Kidney glomerular epithelial cell (primary cell): ENCODE data around the gene PIK3C2G.
A peak's percentile ranks its signal among the peaks of the same experiment; 100 is the strongest.
"Not testable (repeated sequence)": the region's sequence is repeated elsewhere in the genome, so short reads cannot be mapped to it uniquely, and the experiment has no call there.

Source experiments
- DNase-seq: peaks from one replicate; lab custom pipeline; 2025; lab: John Stamatoyannopoulos, UW

The PIK3C2G gene

DNA sequence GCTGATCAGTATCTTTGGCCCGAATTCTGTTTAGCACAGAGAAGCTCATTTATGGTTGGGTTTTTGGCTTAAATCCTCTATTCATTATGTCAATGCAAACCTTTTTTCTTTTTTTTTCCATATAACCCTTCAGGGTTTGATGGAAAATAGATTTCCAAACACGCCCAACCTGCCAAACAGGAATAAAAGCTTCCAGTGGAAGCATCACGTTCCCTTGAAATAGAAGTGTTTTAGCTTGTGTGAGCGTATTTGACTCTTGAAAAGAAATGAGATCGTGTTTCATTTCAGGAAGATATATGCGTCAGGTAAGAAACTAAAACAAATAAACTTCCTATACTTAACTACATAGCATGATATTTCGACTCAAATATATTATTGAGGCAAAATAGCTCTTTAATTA, at the start of gene PIK3C2G:
Gene PIK3C2G (plus strand): TSS at position 246 of the 400 bp plus-strand sequence. CDS start 20,564 bp downstream, outside the sequence.
- DNase-seq, result no peak

GRCh38 chr12:18217966-18218365, 43.4 kb upstream of the PIK3C2G start:
- DNase-seq, result peak; percentile 21

DNA sequence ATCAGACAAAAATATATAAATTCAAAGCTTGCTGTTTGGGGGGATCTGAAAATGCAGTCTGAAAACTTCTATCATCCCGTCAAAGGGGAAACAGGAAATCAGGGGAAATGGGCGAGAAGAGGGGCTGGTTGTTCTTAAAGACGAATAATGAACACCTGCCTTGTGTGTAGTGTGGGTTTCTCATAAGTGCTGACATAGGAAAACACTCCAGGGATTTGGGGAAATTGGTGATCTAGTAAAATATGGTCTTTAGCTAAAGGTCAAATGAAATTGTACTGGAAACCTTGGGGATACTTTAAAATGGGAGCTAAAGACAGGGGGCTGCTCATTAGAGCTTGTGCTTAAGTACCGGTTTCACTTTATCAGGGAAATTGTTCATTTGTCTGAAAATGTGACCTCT, 39.6 kb upstream of the PIK3C2G start:
- DNase-seq, result no peak

DNA sequence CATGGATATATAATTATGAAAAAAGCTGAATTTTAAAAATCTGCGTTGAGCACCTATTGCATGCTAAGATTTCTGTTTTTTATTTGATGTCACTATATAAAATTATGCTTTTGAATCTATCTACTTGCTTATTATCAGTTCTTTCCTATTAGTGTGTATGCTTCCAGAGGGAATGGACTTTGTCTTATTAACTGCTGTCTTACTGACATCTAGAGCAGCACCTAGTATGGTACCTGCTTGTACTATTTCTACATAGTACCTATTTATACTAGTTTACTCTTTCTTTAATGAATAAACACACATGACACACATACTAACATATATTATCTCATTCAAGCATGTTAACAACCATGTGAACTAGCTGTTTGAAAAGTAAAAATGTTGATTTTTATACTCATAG, 38.6 kb upstream of the PIK3C2G start:
- DNase-seq, result no peak

GRCh38 chr12:18224745-18225144, 36.6 kb upstream of the PIK3C2G start:
- DNase-seq, result peak; percentile 69

GRCh38 chr12:18239526-18239925, 21.8 kb upstream of the PIK3C2G start:
- DNase-seq, result no peak

DNA sequence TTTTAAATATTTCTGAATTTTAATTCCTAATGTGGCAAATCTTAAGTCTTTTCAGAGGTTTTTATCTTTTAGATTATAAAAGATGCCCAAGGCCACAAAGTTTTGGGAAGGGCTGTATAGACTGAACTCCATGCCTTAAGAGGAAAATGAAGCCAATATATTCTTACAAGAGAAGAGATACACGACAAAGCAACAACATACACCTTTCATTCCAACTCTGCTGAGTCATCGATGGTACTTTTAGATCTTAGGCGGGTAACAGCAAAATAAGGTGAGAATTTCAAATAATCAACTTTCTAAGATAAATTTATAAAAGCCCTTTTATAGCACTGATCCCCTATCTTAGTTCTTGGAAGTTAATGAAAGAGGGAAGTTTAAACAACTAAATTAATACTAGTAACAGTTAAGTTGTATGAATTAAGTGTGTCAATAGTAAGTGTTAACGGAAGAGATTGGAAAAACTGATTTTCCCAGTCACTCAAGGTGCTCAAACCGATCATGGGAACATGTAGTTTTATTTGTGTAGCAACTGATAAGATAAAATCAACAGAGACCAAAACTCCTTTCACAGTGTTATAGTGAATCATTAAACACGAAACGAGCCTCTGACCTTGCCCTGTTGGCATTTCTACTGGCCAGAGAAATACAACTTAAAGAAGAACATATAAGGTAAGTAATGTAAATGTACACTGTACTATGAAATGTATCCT, 18.8 kb upstream of the PIK3C2G start:
- DNase-seq, result no peak

DNA sequence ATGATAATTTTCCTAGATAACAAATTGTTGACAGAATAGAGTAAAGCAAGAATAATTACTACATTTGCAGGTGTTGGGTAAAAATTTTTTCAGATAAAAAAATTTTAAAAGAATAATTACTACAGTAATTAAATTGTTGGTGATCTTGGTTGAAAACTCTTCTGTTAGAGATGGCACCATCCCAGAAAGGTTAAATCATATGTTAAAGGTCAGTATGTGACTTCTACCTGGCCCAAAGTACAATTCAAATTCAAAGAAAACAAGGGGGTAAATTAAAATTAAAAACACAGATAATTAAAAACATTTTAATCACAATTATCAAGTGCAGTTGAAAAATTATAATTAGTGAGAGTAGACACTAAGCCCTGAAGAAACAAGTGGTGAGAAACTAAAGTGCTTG, 18.1 kb upstream of the PIK3C2G start:
- DNase-seq, result no peak

DNA sequence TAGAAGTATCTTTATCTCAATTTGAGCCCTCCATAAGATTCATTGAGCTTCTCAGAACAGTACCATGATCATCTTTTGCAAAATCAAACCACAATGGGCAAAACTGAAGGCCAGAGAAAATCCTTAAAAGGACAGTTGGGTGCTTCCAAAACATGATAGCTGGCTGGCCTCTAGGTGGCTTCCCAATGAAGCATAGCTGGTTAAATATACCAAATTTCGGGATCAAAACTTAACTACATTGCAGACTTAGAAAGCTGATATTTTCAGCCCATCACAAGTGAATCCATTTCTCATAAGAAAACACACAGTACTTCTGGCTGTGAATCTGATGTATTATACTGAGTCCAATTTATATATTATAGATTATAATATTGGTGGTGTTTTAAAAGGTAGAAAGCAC, 15.3 kb upstream of the PIK3C2G start:
- DNase-seq, result no peak

GRCh38 chr12:18250313-18250916, 10.9 kb upstream of the PIK3C2G start:
- DNase-seq, result peak; percentile 68

DNA sequence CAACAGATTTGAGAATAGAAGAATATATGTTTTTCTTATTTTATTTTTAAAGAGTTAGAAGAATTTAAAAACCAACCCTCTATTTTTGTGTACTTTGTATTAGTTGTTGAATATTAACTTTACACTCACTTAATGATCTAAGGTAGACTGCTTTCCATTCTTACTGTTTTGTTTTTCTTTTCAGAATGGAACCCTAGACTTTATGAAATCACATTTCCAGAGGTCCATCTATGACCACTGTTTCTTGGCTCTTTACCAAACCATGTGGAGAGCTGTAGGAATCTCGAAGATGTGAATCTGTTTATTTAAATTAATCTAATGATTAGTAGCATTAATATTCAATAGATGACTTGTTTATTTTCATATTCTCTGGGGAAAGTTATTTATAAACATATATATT, 7.2 kb upstream of the PIK3C2G start:
- peak; percentile 29 for DNase-seq

GRCh38 chr12:18255004-18255403, 6.3 kb upstream of the PIK3C2G start:
- not testable (repeated sequence) for DNase-seq

- DNase-seq, result no peak
These were observed 4.1 kb upstream of the PIK3C2G start for GRCh38 chr12:18257251-18257650.

- no peak for DNase-seq
These were observed 2.4 kb upstream of the PIK3C2G start for GRCh38 chr12:18258929-18259328.

DNA sequence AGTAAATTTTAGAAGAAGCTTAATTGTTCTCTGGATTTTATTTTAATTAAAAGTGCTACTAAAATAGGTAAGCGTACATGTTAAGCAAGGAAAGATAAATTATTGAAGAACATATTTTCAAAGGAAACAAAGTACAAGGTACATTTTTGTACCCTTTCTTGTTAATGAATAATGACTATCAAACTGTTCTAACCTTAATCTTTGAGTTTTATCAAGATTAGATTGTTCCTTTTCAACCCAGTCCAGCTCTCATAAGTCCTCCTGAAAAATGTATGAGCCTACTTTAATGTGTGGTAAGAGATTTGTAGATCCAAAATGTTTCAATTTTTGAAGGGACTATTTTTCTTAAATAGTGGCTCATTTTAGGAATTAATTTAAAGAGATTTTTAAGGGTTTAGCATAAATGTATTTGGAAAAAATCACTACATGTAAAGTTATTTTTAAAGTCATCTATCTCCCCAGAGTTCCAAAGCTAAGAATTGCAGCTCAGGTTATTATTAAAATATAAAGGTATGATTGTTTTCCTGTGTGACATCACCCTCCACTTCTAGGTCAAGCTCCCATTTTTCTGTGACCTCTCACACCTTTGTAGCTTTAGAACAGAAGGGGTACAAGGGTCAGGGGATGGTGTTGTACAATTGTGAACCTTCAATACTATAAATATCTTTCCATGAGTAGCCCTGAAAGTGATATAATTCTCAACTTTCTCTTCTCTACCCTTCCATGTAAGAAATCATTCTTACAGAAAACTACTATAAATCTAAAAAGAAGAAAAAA, 1.2 kb upstream of the PIK3C2G start:
- DNase-seq, result no peak

DNA sequence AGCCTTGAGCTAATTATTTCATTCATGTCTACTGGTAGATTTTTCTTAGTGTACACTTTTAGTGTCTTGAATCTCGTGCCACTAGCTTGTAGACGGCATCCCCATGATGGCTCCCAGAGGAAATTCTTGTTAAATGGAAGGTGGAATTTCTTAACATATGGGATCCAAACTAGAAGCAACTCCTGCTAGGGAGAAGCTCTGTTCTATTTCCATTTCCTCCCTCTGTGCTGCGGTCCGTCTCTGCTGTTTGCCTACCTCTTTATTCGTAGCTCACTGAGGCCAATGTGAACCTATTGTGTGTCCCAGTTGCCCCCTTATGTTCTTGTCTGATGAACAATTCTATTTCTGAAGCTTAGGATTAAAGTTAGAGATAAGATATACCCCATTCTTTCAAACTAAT, 588 bp downstream of the PIK3C2G start:
- DNase-seq, result no peak

DNA sequence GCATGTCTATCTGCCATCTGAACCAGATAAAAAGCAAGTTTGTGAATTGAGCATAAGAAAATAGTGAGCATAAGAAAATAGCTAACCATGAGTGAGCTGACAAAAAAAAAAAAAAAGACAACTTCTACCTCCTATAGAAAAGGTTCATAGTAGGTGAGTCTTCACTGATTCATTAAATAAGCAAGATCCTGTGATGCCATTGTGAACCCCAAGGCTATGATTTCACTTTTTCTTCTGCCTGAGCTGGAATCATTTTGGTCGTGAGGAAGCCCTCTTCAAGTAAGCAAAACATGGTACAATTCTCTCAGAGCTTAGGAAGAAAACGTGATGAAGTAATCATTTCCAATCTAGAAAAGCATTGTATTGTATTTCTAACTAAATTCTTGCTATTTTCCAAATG, 1.2 kb downstream of the PIK3C2G start:
- peak; percentile 29 for DNase-seq

- DNase-seq, result no peak
These were observed 3.3 kb downstream of the PIK3C2G start for GRCh38 chr12:18264581-18265075.

DNA sequence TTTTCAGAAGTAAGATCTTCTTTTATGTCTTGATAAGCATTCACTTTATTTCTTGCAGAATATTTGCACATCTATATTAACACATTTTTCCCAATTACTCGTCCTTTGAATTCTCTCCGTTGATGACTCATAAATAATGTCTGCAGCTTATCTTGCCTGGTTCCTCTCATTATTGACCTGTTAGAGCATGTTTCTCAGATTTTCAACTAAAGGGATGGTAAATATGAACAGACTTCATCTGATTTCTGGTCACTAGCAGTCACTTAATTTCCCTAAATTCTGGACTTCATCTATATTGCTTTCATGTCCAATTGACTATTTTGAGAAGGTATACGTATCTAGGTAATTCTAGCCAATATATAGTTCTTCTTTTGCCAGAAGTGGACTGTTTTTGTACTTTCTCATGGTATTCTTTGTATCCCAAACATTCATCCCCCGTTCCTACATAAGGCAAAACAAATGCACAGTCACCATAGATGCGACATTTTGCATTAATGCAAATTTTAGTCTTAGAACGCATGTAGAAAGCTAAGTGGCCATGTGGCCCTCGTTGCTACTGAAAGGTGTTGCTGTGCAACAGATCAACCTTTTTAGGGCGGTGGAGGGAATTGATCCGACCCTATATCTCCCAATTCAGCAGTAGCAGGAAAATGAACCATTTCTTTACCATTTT, 6.2 kb downstream of the PIK3C2G start:
- no peak for DNase-seq

- no peak for DNase-seq
These were observed 9.7 kb downstream of the PIK3C2G start for GRCh38 chr12:18270958-18271460.

DNA sequence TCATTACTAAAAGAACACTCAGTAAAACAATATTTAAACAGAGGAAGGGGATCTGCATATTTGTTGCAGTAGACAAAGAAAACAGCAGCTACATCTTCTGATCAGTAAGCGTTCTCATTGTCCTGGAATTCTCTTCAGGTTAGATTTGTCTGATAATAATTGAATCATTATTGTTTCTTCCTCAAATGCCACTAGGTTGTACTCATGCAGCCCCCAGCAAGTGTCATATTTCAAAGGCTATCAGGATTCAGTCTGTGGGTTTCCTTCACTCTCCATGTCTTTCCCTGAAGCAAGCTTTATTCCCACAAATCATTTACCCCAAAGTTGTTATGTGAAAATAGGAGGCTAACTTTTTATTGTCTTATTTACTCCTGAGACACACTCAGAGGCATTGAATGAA, 14.7 kb downstream of the PIK3C2G start:
- DNase-seq, result peak; percentile 79

GRCh38 chr12:18277196-18277595, 15.9 kb downstream of the PIK3C2G start:
- DNase-seq, result no peak
